Suprapubic skin (tissue), 4 donors: Measurements from ENCODE around the gene ASB14. TPM values are rescaled to one million over a fixed set of nuclear protein-coding genes. Genes with fewer than 3 reads are reported as not detected.
"Not testable (repeated sequence)": the region's sequence is repeated elsewhere in the genome, so short reads cannot be mapped to it uniquely, and the experiment has no call there.

Source experiments
- DNase-seq, 2 donors: peaks; one replicate each; pipeline ENCODE4 v3.0.0-alpha.2; 2019; ENCODE audit warnings: low spot score in 2 of 2
- H3K27ac ChIP-seq: fragments of 200-600 bp; sonication (generic); one replicate; pipeline ENCODE4 v1.5.1; 2019
- H3K27me3 ChIP-seq: fragments of 200-600 bp; sonication (generic); one replicate; pipeline ENCODE4 v1.5.1; 2019
- H3K36me3 ChIP-seq: fragments of 200-600 bp; sonication (generic); one replicate; pipeline ENCODE4 v1.5.1; 2019
- H3K4me1 ChIP-seq: fragments of 200-600 bp; sonication (generic); one replicate; pipeline ENCODE4 v1.5.1; 2019
- H3K4me3 ChIP-seq: fragments of 200-600 bp; sonication (generic); one replicate; pipeline ENCODE4 v1.5.1; 2019; ENCODE audit warnings: mild to moderate bottlenecking
- H3K9me3 ChIP-seq: fragments of 200-600 bp; sonication (generic); one replicate; pipeline ENCODE4 v1.5.1; 2019
- CTCF ChIP-seq, 2 donors: fragments of 200-600 bp in 1 of 2; fragments of 450-650 bp in 1 of 2; sonication (generic) in 1 of 2; IDR thresholded peaks; one replicate each; pipeline ENCODE4 v1.5.1; 2016 to 2019; ENCODE audit warnings: antibody characterized with exemption in 2 of 2, mild to moderate bottlenecking in 1 of 2, moderate library complexity in 1 of 2
- EP300 ChIP-seq: sonication (generic); formaldehyde crosslinking; IDR thresholded peaks from one replicate; pipeline ENCODE4 v1.6.1; 2017; ENCODE audit warnings: antibody characterized with exemption
- POLR2A ChIP-seq, 2 donors: fragments of 450-650 bp; IDR thresholded peaks; one replicate each; pipeline ENCODE4 v1.6.1; 2017; ENCODE audit warnings: antibody characterized with exemption in 2 of 2, mild to moderate bottlenecking in 2 of 2, moderate library complexity in 2 of 2
- POLR2AphosphoS5 ChIP-seq, 3 donors: sonication (generic); formaldehyde crosslinking; IDR thresholded peaks; one replicate each; pipeline ENCODE4 v1.6.1; 2017; ENCODE audit warnings: antibody characterized with exemption in 3 of 3
- WGBS: methylation state at CpG from one replicate; pipeline ENCODE4 v1.1.5; 2018; 5-methylcytosine and 5-hydroxymethylcytosine counted together
- total RNA-seq, 4 donors: library from RNA; depleted of rRNA; stranded (reverse); fragments of >200 nt; gene quantifications; one replicate each; pipeline ENCODE4 v1.1.0, GENCODE V29; 2016

Gene ASB14
- total RNA-seq, 4 donors from 2014 or later = not detected

- TF ChIP-seq POLR2A (IDR thresholded peaks at IDR 0.05) (no peak), POLR2AphosphoS5 (IDR thresholded peaks at IDR 0.05) (no peak), CTCF (IDR thresholded peaks at IDR 0.05) (no peak), EP300 (no peak)
- Histone ChIP-seq H3K27ac (no peak overlapping the region), H3K9me3 (no peaks in the 10 kb centered on the region), H3K4me1 (no peaks in the 10 kb centered on the region), H3K36me3 (no peaks in the 10 kb centered on the region), H3K4me3 (no peak overlapping the region), H3K27me3 (no peaks in the 10 kb centered on the region)
- WGBS = 97% methylated on average over 3 of the region's 3 CpGs
- no peak for DNase-seq
Measured at GRCh38 chr3:57314204-57314603, 21.7 kb upstream of the ASB14 start.

- H3K4me3 ChIP-seq = no peak overlapping the region
- H3K27ac ChIP-seq = no peak overlapping the region
- 55% methylated on average over 3 of the region's 3 CpGs for WGBS
- no peaks in the 10 kb centered on the region for H3K9me3 ChIP-seq
- no peak for TF ChIP-seq POLR2A (IDR thresholded peaks at IDR 0.05)
- TF ChIP-seq EP300 = no peak
- TF ChIP-seq POLR2AphosphoS5 (IDR thresholded peaks at IDR 0.05) = no peak
- no peak for TF ChIP-seq CTCF (IDR thresholded peaks at IDR 0.05)
- DNase-seq = no peak
- no peaks in the 10 kb centered on the region for H3K36me3 ChIP-seq
- H3K27me3 ChIP-seq = no peaks in the 10 kb centered on the region
- H3K4me1 ChIP-seq = no peaks in the 10 kb centered on the region
Measured at GRCh38 chr3:57309769-57310360, 17.4 kb upstream of the ASB14 start.

- DNase-seq, H3K36me3 ChIP-seq, H3K4me1 ChIP-seq, H3K9me3 ChIP-seq, H3K27ac ChIP-seq, H3K27me3 ChIP-seq, H3K4me3 ChIP-seq: not testable (repeated sequence)
- 98% methylated on average over 7 of the region's 7 CpGs for WGBS
Measured at GRCh38 chr3:57303520-57303919, 11.0 kb upstream of the ASB14 start.

GRCh38 chr3:57298041-57298440, 5.6 kb upstream of the ASB14 start:
- H3K4me3 ChIP-seq = no peak overlapping the region
- no peaks in the 10 kb centered on the region for H3K27me3 ChIP-seq
- no peak overlapping the region for H3K27ac ChIP-seq
- 100% methylated on average over 1 of the region's 1 CpG for WGBS
- no peak for TF ChIP-seq POLR2A (IDR thresholded peaks at IDR 0.05)
- no peak for TF ChIP-seq POLR2AphosphoS5 (IDR thresholded peaks at IDR 0.05)
- TF ChIP-seq EP300 = no peak
- TF ChIP-seq CTCF (IDR thresholded peaks at IDR 0.05) = no peak
- no peaks in the 10 kb centered on the region for H3K36me3 ChIP-seq
- DNase-seq = no peak
- no peaks in the 10 kb centered on the region for H3K4me1 ChIP-seq
- no peaks in the 10 kb centered on the region for H3K9me3 ChIP-seq

GRCh38 chr3:57292897-57293526, 527 bp upstream of the ASB14 start:
- TF ChIP-seq EP300 = no peak
- TF ChIP-seq POLR2AphosphoS5 (IDR thresholded peaks at IDR 0.05) = no peak
- no peak for TF ChIP-seq CTCF (IDR thresholded peaks at IDR 0.05)
- TF ChIP-seq POLR2A (IDR thresholded peaks at IDR 0.05) = no peak
- no peak overlapping the region for H3K4me3 ChIP-seq
- no peaks in the 10 kb centered on the region for H3K9me3 ChIP-seq
- no peak for DNase-seq
- WGBS = 91% methylated on average over 4 of the region's 4 CpGs
- no peaks in the 10 kb centered on the region for H3K36me3 ChIP-seq
- no peaks in the 10 kb centered on the region for H3K27me3 ChIP-seq
- H3K27ac ChIP-seq = no peak overlapping the region
- H3K4me1 ChIP-seq = no peaks in the 10 kb centered on the region
